Activated CD4-positive, alpha-beta T cell treated with anti-CD3 and anti-CD28 coated beads, Interleukin-2, amount 10 ng/mL, durations not matched to agents 24 days and 14 days (primary cell): ENCODE measurements around the gene CLCN1. TPM values are rescaled to one million over a fixed set of nuclear protein-coding genes. Genes with fewer than 3 reads are reported as not detected.
A peak's percentile ranks its signal among the peaks of the same experiment; 100 is the strongest.

Experiments
- DNase-seq: peaks from one replicate; pipeline ENCODE4 v3.0.0; 2022
- H3K27ac Mint-ChIP-seq: one replicate; pipeline ENCODE4 v1.8.0; 2022; ENCODE audit warnings: mild to moderate bottlenecking, mixed read lengths
- H3K27me3 Mint-ChIP-seq: one replicate; pipeline ENCODE4 v1.8.0; 2022; ENCODE audit warnings: mixed read lengths
- H3K36me3 Mint-ChIP-seq: one replicate; pipeline ENCODE4 v1.8.0; 2022; ENCODE audit warnings: low read depth, mild to moderate bottlenecking, mixed read lengths
- H3K4me1 Mint-ChIP-seq: one replicate; pipeline ENCODE4 v1.8.0; 2021; ENCODE audit warnings: mixed read lengths
- H3K4me3 Mint-ChIP-seq: one replicate; pipeline ENCODE4 v1.8.0; 2022; ENCODE audit warnings: mild to moderate bottlenecking, moderate library complexity, mixed read lengths
- H3K9me3 Mint-ChIP-seq: one replicate; pipeline ENCODE4 v1.8.0; 2021; ENCODE audit warnings: mixed read lengths
- intact Hi-C: fragments of 100-400 bp; cut with micrococcal nuclease; formaldehyde crosslinking; loops from one replicate; pipeline ENCODE4 v1.15.1; 2023
- total RNA-seq: library from RNA; stranded (reverse); gene quantifications from 2 replicates; pipeline ENCODE4 v1.2.3, GENCODE V29; 2022

Gene CLCN1
- total RNA-seq, 1 donor from 2014 or later: not detected

- no peak overlapping the region for H3K4me3 Mint-ChIP-seq
- peak; percentile 69 for DNase-seq
- H3K27ac Mint-ChIP-seq: peak overlapping the region; percentile 73
- H3K4me1 Mint-ChIP-seq: peaks cover 34% of the 10 kb centered on the region
- intact Hi-C loops: loop anchor here (1.0 kb wide), 1 partner anchor 8 kb away; no protein-coding TSS in a partner anchor
- no peaks in the 10 kb centered on the region for H3K36me3 Mint-ChIP-seq
- H3K27me3 Mint-ChIP-seq: peaks cover 14% of the 10 kb centered on the region
- H3K9me3 Mint-ChIP-seq: no peaks in the 10 kb centered on the region
Measured at GRCh38 chr7:143372070-143372469, 56.2 kb downstream of the CLCN1 start.

DNA sequence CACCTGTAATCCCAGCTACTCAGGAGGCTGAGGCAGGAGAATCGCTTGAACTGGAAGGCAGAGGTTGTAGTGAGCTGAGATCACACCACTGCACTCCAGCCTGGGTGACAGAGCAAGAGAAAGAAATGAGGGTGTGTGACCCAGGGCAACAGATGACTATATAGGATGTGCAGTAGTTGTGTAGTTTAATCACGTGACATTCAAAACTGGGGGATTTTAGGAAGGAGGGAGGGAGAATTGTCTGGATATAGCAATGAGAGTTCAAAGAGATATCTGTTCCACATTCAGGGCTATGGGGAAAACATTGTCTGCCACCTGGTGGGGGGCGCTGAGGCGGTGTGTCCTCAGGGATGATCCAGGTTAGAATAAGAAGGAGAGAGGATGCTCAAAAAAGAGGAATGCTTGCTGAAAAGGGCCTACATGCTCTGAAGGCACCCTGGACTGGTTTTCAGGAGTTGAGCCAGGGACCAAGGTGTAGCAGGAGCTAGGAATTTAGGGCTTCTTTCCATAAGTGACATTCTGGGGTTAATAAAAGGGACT is 57.4 kb downstream of the CLCN1 start:
- peaks cover 39% of the 10 kb centered on the region for H3K4me1 Mint-ChIP-seq
- H3K4me3 Mint-ChIP-seq: no peak overlapping the region
- no peaks in the 10 kb centered on the region for H3K36me3 Mint-ChIP-seq
- H3K27ac Mint-ChIP-seq: peak overlapping the region; percentile 12
- DNase-seq: no peak
- H3K9me3 Mint-ChIP-seq: no peaks in the 10 kb centered on the region
- intact Hi-C loops: no loop called here
- H3K27me3 Mint-ChIP-seq: peaks cover 9% of the 10 kb centered on the region

- Mint-ChIP-seq H3K36me3 (no peaks in the 10 kb centered on the region), H3K4me3 (no peak overlapping the region)
- intact Hi-C loops: no loop called here
Measured at GRCh38 chr7:143374561-143374960, 58.6 kb downstream of the CLCN1 start.

DNA sequence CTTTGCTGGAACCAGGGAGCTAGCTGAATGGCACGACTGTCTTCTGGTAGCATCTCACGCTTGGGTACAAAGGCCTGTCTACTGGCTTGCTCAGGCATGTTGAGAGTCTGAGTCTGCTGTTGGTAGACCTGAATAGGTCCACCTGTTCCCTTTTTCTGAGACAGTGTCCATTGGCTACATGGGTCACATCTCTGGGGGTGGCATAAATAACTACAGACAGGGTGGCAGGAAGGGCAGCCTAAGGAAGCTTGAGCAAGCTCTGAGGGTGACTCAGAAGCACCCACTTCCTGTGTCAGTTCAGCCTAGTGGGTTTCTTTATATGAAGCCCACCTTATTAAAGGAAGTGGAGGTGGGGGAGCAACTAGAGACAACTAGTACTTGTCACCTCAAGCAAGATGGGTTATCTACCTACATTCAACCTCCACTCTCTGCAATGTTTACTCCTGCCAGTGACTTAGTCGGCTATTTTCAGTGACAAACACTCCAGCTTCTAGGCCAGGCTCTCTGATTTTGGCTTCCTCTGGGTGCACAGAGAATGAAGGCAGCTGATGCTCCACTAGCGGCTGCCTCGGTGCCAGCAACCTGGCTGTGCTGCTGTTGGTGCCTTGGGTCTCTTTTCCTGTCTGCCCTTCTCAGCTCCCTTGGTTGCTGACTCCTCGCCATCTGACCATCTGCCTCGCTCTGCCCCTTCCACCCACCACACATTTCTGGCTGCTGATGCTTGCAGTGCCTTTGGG is 59.6 kb downstream of the CLCN1 start:
- Mint-ChIP-seq H3K36me3 (no peaks in the 10 kb centered on the region), H3K9me3 (no peaks in the 10 kb centered on the region), H3K4me1 (peaks cover 52% of the 10 kb centered on the region), H3K4me3 (peak overlapping the region; percentile 15), H3K27ac (peak overlapping the region; percentile 73), H3K27me3 (peaks cover 3% of the 10 kb centered on the region)
- intact Hi-C loops: no loop called here
- peak; percentile 76 for DNase-seq

More at GRCh38 chr7:143374561-143374960, 58.6 kb downstream of the CLCN1 start:
- no peak for DNase-seq
- Mint-ChIP-seq H3K27ac (no peak overlapping the region), H3K4me1 (peaks cover 48% of the 10 kb centered on the region), H3K9me3 (no peaks in the 10 kb centered on the region), H3K27me3 (peaks cover 3% of the 10 kb centered on the region)

GRCh38 chr7:143376396-143376795 is 60.5 kb downstream of the CLCN1 start:
- no peak for DNase-seq
- intact Hi-C loops: no loop called here
- Mint-ChIP-seq H3K9me3 (no peaks in the 10 kb centered on the region), H3K4me1 (peaks cover 52% of the 10 kb centered on the region), H3K27me3 (no peaks in the 10 kb centered on the region), H3K4me3 (no peak overlapping the region), H3K36me3 (no peaks in the 10 kb centered on the region), H3K27ac (no peak overlapping the region)

GRCh38 chr7:143379611-143380259 is 63.8 kb downstream of the CLCN1 start:
- intact Hi-C loops: loop anchor here (1.0 to 5.0 kb wide), 8 partner anchors 7 to 571 kb away; partner anchors contain the start of gene FAM131B
- H3K4me3 Mint-ChIP-seq: peak overlapping the region; percentile 87
- DNase-seq: no peak
- peak overlapping the region; percentile 86 for H3K27ac Mint-ChIP-seq
- peaks cover 49% of the 10 kb centered on the region for H3K4me1 Mint-ChIP-seq
- peaks cover 5% of the 10 kb centered on the region for H3K36me3 Mint-ChIP-seq
- H3K27me3 Mint-ChIP-seq: no peaks in the 10 kb centered on the region
- no peaks in the 10 kb centered on the region for H3K9me3 Mint-ChIP-seq

- peak; percentile 96 for DNase-seq
- intact Hi-C loops: loop anchor here (1.0 to 5.0 kb wide), 8 partner anchors 8 to 571 kb away; partner anchors contain the start of gene FAM131B
Measured at GRCh38 chr7:143380260-143380645, 64.3 kb downstream of the CLCN1 start.

DNA sequence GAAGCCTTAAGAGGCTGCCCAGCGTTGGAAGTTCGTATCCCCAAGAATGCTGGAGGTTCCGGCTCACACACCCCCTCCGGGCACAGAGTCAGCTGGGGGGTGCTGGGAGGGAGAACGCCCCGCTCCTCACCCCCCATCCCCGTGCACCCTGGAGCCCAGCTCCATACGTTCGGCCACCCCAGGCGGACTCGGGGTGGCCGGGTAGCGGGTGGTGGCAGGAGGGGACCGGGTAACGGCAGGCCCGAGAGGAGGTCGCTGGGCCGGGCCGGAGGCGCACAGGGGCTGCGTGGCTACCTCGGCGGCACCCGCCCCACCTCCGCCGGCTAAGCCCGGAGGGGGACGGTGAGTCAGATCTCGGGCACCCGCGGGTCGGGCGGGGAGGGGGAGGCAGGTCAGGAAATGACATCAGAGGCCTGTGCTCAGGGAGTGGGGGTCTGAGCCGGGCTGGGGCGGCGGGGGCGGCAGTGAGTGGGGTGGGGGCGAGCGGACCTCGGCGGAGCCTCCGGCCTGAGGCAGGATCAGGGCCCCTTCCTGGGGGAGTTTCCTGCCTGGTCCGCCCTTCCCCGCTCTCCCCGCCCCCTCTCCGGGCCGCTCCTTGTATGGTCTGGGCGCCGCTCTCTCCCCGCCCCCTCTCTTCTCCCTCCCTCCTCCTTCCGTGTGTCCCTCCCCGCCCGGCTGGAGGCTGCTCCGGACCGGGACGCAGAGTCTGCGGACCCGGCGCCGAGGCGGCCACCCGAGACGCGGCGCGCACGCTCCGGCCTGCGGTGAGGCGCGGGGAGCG is 64.9 kb downstream of the CLCN1 start, which contains the start of gene ZYX:
TSS of gene ZYX (plus strand) at position 700 of the 781 bp plus-strand sequence. CDS start 227 bp downstream, outside the sequence.
- Mint-ChIP-seq H3K4me3 (peak within 1 kb of the TSS; percentile 87), H3K27ac (peak within 1 kb of the TSS; percentile 86), H3K9me3 (no peaks in the 10 kb centered on the region), H3K4me1 (peaks cover 38% of the 10 kb centered on the region), H3K36me3 (peaks cover 5% of the 10 kb centered on the region), H3K27me3 (no peaks in the 10 kb centered on the region)
- peak; percentile 96 for DNase-seq
- intact Hi-C loops: loop anchor here (1.0 to 5.0 kb wide), 8 partner anchors 9 to 572 kb away; partner anchors contain the start of gene FAM131B

More at GRCh38 chr7:143380260-143380645, 64.3 kb downstream of the CLCN1 start:
- no peaks in the 10 kb centered on the region for H3K9me3 Mint-ChIP-seq
- peaks cover 44% of the 10 kb centered on the region for H3K4me1 Mint-ChIP-seq
- H3K4me3 Mint-ChIP-seq: peak overlapping the region; percentile 87
- peaks cover 5% of the 10 kb centered on the region for H3K36me3 Mint-ChIP-seq
- peak overlapping the region; percentile 86 for H3K27ac Mint-ChIP-seq
- H3K27me3 Mint-ChIP-seq: no peaks in the 10 kb centered on the region

- Mint-ChIP-seq H3K27ac (peak overlapping the region; percentile 38), H3K9me3 (no peaks in the 10 kb centered on the region), H3K36me3 (peaks cover 5% of the 10 kb centered on the region), H3K27me3 (no peaks in the 10 kb centered on the region), H3K4me1 (peaks cover 32% of the 10 kb centered on the region), H3K4me3 (no peak overlapping the region)
- intact Hi-C loops: loop anchor here (2.0 to 5.0 kb wide), 3 partner anchors 25 to 573 kb away; no protein-coding TSS in a partner anchor
- peak; percentile 64 for DNase-seq
Measured at GRCh38 chr7:143381427-143382125, 65.7 kb downstream of the CLCN1 start.

DNA sequence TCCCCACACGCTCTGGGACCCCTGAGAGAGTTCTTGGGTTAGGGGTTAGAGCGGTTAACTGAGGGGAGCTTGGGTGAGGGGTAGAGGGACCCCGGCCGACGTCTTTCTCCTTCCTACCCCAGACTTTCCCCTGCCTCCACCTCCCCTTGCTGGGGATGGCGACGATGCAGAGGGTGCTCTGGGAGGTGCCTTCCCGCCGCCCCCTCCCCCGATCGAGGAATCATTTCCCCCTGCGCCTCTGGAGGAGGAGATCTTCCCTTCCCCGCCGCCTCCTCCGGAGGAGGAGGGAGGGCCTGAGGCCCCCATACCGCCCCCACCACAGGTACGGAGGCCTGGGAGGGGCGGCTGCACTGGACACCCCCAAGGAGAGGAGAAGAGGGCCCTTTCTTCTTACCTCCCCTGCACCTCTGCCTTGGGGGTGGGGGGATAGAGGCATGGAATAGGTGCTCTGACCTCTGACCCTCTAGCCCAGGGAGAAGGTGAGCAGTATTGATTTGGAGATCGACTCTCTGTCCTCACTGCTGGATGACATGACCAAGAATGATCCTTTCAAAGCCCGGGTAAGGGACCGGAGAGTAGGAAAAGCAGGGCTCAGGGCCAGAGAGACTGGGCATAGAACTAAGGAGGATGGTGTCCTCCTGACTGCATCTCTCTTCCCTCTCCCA is 66.3 kb downstream of the CLCN1 start:
- H3K4me3 Mint-ChIP-seq: no peak overlapping the region
- no peaks in the 10 kb centered on the region for H3K9me3 Mint-ChIP-seq
- no peaks in the 10 kb centered on the region for H3K27me3 Mint-ChIP-seq
- H3K27ac Mint-ChIP-seq: peak overlapping the region; percentile 32
- H3K4me1 Mint-ChIP-seq: peaks cover 27% of the 10 kb centered on the region
- no peak for DNase-seq
- intact Hi-C loops: loop anchor here (5.0 kb wide), 1 partner anchor 35 kb away; no protein-coding TSS in a partner anchor
- H3K36me3 Mint-ChIP-seq: peaks cover 5% of the 10 kb centered on the region

DNA sequence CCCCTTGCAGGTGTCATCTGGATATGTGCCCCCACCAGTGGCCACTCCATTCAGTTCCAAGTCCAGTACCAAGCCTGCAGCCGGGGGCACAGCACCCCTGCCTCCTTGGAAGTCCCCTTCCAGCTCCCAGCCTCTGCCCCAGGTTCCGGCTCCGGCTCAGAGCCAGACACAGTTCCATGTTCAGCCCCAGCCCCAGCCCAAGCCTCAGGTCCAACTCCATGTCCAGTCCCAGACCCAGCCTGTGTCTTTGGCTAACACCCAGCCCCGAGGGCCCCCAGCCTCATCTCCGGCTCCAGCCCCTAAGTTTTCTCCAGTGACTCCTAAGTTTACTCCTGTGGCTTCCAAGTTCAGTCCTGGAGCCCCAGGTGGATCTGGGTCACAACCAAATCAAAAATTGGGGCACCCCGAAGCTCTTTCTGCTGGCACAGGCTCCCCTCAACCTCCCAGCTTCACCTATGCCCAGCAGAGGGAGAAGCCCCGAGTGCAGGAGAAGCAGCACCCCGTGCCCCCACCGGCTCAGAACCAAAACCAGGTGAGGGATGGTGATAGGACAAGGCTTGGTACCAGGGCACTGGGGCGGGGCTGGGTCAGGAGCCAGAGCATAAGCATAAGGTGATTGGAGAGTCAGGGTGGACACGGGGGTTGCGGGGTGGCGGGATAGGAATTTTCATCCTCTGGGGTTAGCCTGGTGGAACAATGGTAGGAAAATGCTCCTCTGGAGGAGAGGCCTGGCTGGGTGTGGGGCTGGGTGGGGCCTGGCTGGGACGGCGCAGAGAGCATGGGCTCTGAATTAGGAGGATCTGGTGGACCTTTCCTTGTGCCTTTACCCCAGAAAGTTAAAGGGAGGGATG is 67.1 kb downstream of the CLCN1 start:
- peak overlapping the region; percentile 32 for H3K27ac Mint-ChIP-seq
- H3K4me1 Mint-ChIP-seq: peaks cover 27% of the 10 kb centered on the region
- no peak overlapping the region for H3K4me3 Mint-ChIP-seq
- H3K9me3 Mint-ChIP-seq: no peaks in the 10 kb centered on the region
- intact Hi-C loops: loop anchor here (5.0 kb wide), 1 partner anchor 36 kb away; no protein-coding TSS in a partner anchor
- H3K36me3 Mint-ChIP-seq: peaks cover 8% of the 10 kb centered on the region
- H3K27me3 Mint-ChIP-seq: no peaks in the 10 kb centered on the region
- DNase-seq: no peak

DNA sequence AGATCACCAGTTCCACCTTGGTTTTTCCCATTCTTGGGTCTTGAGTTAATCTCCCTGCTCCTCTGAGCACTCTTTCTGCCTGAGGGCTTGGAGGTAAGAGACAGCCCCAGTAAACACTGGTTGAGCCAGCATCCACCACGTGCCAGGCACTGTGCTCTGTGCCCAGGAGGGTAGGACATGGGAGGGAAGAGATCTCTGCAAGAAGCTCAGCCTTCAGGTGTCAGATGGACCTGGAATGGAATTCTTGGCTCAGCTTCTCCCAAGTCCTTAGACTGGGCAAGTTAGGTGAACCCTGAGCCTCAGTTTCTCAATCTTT is 67.7 kb downstream of the CLCN1 start:
- DNase-seq: no peak
- H3K9me3 Mint-ChIP-seq: no peaks in the 10 kb centered on the region
- H3K27me3 Mint-ChIP-seq: no peaks in the 10 kb centered on the region
- H3K4me3 Mint-ChIP-seq: no peak overlapping the region
- peaks cover 25% of the 10 kb centered on the region for H3K4me1 Mint-ChIP-seq
- intact Hi-C loops: loop anchor here (5.0 kb wide), 1 partner anchor 36 kb away; no protein-coding TSS in a partner anchor
- H3K27ac Mint-ChIP-seq: no peak overlapping the region
- H3K36me3 Mint-ChIP-seq: peaks cover 8% of the 10 kb centered on the region
